ENCODE results near the gene SUGP2.

GRCh38 chr19:19010551-19010950 is 22.8 kb downstream of the SUGP2 start:
- TF ChIP-seq EP300 (conservative IDR thresholded peaks at IDR 0.05; ENCODE audit: poor library complexity, severe bottlenecking), result no peak
- TF ChIP-seq CTCF (IDR thresholded peaks at IDR 0.05; ENCODE audit: poor library complexity, severe bottlenecking), result no peak
- TF ChIP-seq TAF1 (IDR thresholded peaks at IDR 0.05; ENCODE audit: low read depth), result no peak
- TF ChIP-seq RAD21 (conservative IDR thresholded peaks at IDR 0.05), result no peak
- TF ChIP-seq EZH2 (IDR thresholded peaks at IDR 0.05; ENCODE audit: borderline replicate concordance, insufficient read depth, low read length, poor library complexity, severe bottlenecking), result no peak
- no peak for TF ChIP-seq POLR2AphosphoS5 (IDR thresholded peaks at IDR 0.05)
- no peak for TF ChIP-seq REST (IDR thresholded peaks at IDR 0.05; ENCODE audit: borderline replicate concordance)
- TF ChIP-seq SMC3 (conservative IDR thresholded peaks at IDR 0.05; ENCODE audit: poor library complexity), result no peak
- TF ChIP-seq MXI1 (conservative IDR thresholded peaks at IDR 0.05; ENCODE audit: poor library complexity, severe bottlenecking), result no peak

Measured in neural cell (in vitro differentiated cells).